Activated CD8-positive, alpha-beta memory T cell treated with anti-CD3 and anti-CD28 coated beads for 1 hour (primary cell): ENCODE results near the gene HIBADH.
"Not testable (repeated sequence)": the region's sequence is repeated elsewhere in the genome, so short reads cannot be mapped to it uniquely, and the experiment has no call there.

ENCODE experiments used
- DNase-seq, 2 donors: peaks; one replicate each; pipeline ENCODE4 v3.0.0-alpha.2; 2020; ENCODE audit warnings: low read depth in 1 of 2; ENCODE audit errors: extremely low read depth in 1 of 2

The HIBADH gene

GRCh38 chr7:27513885-27514284 is 148.8 kb downstream of the HIBADH start:
- no peak for DNase-seq

GRCh38 chr7:27511370-27511769 is 151.3 kb downstream of the HIBADH start:
- DNase-seq = not testable (repeated sequence)

GRCh38 chr7:27510541-27510940 is 152.1 kb downstream of the HIBADH start:
- DNase-seq = no peak

- not testable (repeated sequence) for DNase-seq
Observed at GRCh38 chr7:27501879-27502278, 160.8 kb downstream of the HIBADH start.

- DNase-seq = no peak
Observed at GRCh38 chr7:27501001-27501400, 161.7 kb downstream of the HIBADH start.

- DNase-seq = no peak
Observed at GRCh38 chr7:27492224-27492623, 170.5 kb downstream of the HIBADH start.

GRCh38 chr7:27491534-27491933 is 171.1 kb downstream of the HIBADH start:
- DNase-seq = no peak

- no peak for DNase-seq
Observed at GRCh38 chr7:27487509-27487908, 175.2 kb downstream of the HIBADH start.

GRCh38 chr7:27484451-27484850 is 178.2 kb downstream of the HIBADH start:
- no peak for DNase-seq

- no peak for DNase-seq
Observed at GRCh38 chr7:27482219-27482618, 180.5 kb downstream of the HIBADH start.

- no peak for DNase-seq
Observed at GRCh38 chr7:27478556-27478955, 184.1 kb downstream of the HIBADH start.

- DNase-seq = no peak
Observed at GRCh38 chr7:27478084-27478483, 184.6 kb downstream of the HIBADH start.

- DNase-seq = no peak
Observed at GRCh38 chr7:27476493-27476892, 186.2 kb downstream of the HIBADH start.
